HG02885 (cell line): ENCODE results near the gene TYMP.
"Not testable (repeated sequence)": the region's sequence is repeated elsewhere in the genome, so short reads cannot be mapped to it uniquely, and the experiment has no call there.

Experiments
- ATAC-seq: cut with Tn5 transposase; IDR thresholded peaks from one replicate; pipeline ENCODE4 v1.9.1; 2021; ENCODE audit warnings: mild to moderate bottlenecking; ENCODE audit not compliant: unreplicated experiment, poor library complexity

TYMP gene

GRCh38 chr22:50525858-50526107 is 4.0 kb downstream of the TYMP start:
- ATAC-seq = no peak

- peak; percentile 53 for ATAC-seq
These were observed 4.5 kb downstream of the TYMP start, which contains the start of gene SCO2 for GRCh38 chr22:50525104-50525857. Gene SCO2 (minus strand): TSS chr22:50525598. CDS start chr22:50524411, 1,187 bp downstream.

GRCh38 chr22:50524676-50525103 is 5.1 kb downstream of the TYMP start:
- ATAC-seq = no peak

- no peak for ATAC-seq
These were observed 5.8 kb downstream of the TYMP start for GRCh38 chr22:50523806-50524675.

- ATAC-seq = no peak
These were observed 6.4 kb downstream of the TYMP start for GRCh38 chr22:50523458-50523805.

- no peak for ATAC-seq
These were observed 6.9 kb downstream of the TYMP start for GRCh38 chr22:50522806-50523438.

- ATAC-seq = no peak
These were observed 7.5 kb downstream of the TYMP start for GRCh38 chr22:50522208-50522805.

- no peak for ATAC-seq
These were observed 8.1 kb downstream of the TYMP start for GRCh38 chr22:50521710-50522109.

GRCh38 chr22:50520826-50521453 is 8.9 kb downstream of the TYMP start:
- ATAC-seq = no peak

GRCh38 chr22:50520184-50520583 is 9.6 kb downstream of the TYMP start:
- not testable (repeated sequence) for ATAC-seq

- no peak for ATAC-seq
These were observed 10.7 kb downstream of the TYMP start for GRCh38 chr22:50519151-50519550.

- ATAC-seq = no peak
These were observed 11.2 kb downstream of the TYMP start for GRCh38 chr22:50518606-50519005.

- ATAC-seq = no peak
These were observed 12.1 kb downstream of the TYMP start for GRCh38 chr22:50517495-50518260.

- no peak for ATAC-seq
These were observed 12.9 kb downstream of the TYMP start for GRCh38 chr22:50516891-50517290.

- ATAC-seq = no peak
These were observed 13.7 kb downstream of the TYMP start for GRCh38 chr22:50516068-50516467.

- no peak for ATAC-seq
These were observed 16.6 kb downstream of the TYMP start for GRCh38 chr22:50513175-50513574.

- ATAC-seq = no peak
These were observed 20.9 kb downstream of the TYMP start for GRCh38 chr22:50508897-50509296.

GRCh38 chr22:50507991-50508884 is 21.6 kb downstream of the TYMP start, which contains the start of gene NCAPH2:
Gene NCAPH2 (plus strand): TSS chr22:50508224. CDS start chr22:50508338, 114 bp downstream.
- ATAC-seq = peak; percentile 74
